HG02981 (cell line): ENCODE data around the gene CDC42EP3.

Experiments used
- ATAC-seq: cut with Tn5 transposase; IDR thresholded peaks from one replicate; pipeline ENCODE4 v1.9.1; 2021; ENCODE audit warnings: mild to moderate bottlenecking, moderate library complexity; ENCODE audit not compliant: unreplicated experiment

Gene CDC42EP3

DNA sequence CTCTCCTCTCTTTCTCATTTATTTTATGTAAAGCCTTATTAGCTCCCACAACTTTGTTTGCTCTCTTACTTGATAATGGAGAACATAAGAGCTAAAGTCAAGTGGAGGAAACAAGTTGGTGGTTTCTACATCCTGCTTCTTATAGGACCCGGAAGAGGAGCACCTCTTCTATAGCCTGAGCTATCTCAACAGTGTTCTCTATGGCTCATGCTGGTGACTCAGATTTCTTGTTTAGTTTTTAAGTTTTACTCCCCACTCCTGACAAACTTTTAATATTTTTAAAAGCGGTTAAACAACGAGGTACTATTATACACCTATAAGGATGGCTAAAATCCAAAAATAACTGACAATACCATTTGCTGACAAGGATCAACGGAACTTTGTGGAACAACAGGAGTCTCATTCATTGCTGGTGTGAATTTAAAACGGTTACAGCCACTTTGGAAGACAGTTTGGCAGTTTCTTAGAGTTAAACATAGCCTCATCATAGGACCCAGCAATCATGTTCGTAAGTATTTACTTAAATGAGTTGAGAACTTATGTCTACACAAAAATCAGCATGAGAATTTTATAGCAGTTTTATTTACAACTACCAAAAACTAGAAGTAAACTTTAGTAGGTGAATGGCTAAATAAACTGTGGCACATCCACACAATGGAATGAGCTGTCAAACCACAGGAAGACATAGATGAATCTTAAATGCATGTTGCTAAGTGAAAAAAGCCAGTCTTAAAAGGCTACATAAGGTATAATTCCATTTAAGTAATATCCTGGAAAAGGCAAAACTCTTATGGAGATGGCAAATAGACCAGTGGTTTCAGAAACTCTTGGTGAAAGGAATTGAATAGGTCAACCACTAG lies 12.7 kb upstream of the CDC42EP3 start:
- no peak for ATAC-seq

DNA sequence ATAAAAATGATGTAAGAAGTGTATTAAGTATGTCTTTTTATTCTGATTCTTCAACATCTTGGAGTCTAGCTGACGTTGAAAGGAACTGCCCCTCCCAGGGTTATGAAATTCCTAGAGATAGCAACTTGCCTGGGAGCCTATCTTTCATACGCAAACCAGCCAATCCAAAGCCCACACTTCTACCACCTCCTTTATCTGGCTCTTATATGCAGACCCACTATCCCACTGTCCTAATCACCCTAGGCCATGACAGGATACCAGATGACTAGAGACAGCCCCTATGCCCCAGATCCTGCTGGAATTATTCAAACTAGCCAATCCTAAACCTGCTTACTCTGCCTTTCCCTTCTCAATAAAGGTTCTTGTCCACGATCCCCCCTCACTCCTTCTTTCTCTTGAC lies 11.8 kb upstream of the CDC42EP3 start:
- no peak for ATAC-seq

- ATAC-seq: no peak
Measured at GRCh38 chr2:37682473-37682872, 11.0 kb upstream of the CDC42EP3 start.

- ATAC-seq: no peak
Measured at GRCh38 chr2:37681587-37681986, 10.1 kb upstream of the CDC42EP3 start.

DNA sequence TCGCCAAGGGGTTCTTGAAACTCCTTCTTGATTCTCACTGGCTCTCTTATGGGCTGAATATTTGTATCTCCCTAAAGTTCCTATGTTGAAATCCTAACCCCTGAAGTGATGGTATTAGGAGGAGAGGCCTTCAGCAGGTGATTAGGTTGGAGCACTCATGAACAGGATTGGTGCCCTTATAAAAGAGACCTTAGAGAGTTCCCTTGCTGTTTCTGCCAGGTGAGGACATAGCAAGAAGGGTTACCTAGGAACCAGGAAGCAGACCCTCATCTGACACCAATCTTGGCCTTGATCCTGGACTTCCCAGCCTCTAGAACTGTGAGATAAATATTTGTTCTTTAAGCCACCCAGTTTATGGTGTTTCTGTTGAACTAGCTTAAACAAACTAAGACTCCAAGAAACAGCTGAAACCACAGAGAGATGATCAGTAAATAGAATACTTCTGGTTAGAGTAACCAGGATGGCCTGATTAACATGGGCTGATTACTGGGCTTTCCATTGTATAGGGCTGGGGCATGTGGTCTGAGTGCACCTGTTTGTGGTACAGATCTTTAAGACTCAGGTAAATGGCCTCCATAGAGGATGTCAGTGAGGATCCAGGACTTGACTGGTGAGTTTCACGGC lies 7.7 kb upstream of the CDC42EP3 start:
- ATAC-seq: no peak

DNA sequence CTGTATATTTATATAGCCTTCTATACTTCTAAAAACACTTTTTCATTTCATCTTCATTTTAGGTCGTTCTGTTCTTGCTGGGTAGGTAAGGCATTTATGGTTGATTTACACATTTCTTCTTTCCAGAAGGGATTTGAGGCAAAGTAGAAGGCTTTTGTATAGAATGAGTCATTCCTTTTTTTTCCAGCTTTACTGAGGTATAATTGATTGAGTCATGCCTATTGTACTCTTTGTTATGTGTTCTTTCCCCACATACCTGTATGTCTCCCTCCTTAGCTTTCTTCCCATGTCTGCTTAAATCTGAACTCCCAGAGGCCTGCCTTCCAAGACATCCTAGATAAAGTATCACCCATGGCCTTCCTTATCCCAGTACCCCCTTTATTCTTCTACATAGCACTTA lies 4.8 kb upstream of the CDC42EP3 start:
- ATAC-seq: no peak

- ATAC-seq: no peak
Measured at GRCh38 chr2:37674946-37675345, 3.5 kb upstream of the CDC42EP3 start.

- no peak for ATAC-seq
Measured at GRCh38 chr2:37672870-37673184, 1.4 kb upstream of the CDC42EP3 start.

DNA sequence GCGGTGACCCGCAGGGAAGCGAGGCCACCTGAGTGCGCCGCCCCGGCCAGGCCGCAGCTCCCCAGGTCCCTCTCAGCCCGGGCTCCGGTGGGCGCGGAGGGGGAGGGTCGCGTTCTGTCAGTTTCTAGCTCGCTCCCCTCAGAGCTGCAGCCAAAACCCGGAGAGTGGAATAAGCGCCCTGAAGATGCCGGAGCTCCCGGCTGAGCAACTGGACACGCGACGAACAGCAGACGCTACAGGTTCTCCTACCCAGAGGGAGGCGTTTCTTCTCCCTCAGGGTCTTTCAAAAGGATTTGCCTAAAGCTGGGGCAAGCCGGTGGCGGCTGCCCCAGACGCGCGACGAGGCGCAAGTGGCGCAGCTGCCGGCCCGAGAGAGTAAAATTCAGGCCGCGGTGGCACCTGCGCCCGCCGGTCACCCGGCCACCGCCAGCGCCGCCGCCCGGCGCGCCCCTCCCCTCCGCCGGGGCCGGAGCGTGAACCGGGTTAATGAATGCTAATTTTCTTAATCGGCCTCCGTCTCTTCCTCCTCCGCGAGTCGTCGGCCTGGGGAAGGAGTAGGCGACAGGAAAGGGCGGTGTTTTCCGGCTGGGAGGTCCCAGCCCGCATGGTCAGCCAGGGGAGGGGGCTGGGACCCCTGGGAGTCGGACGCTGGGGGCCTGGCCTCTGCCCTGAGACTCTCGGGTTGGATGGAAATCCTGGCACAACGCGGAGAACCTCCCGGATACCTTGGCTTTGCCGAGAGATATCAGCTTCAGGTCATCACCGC lies 845 bp upstream of the CDC42EP3 start:
- ATAC-seq: peak; percentile 51

- peak; percentile 11 for ATAC-seq
Measured at GRCh38 chr2:37671816-37672103, 318 bp upstream of the CDC42EP3 start.

- no peak for ATAC-seq
Measured at GRCh38 chr2:37670378-37671008, 949 bp downstream of the CDC42EP3 start.

- ATAC-seq: no peak
Measured at GRCh38 chr2:37669446-37669845, 2.0 kb downstream of the CDC42EP3 start.

DNA sequence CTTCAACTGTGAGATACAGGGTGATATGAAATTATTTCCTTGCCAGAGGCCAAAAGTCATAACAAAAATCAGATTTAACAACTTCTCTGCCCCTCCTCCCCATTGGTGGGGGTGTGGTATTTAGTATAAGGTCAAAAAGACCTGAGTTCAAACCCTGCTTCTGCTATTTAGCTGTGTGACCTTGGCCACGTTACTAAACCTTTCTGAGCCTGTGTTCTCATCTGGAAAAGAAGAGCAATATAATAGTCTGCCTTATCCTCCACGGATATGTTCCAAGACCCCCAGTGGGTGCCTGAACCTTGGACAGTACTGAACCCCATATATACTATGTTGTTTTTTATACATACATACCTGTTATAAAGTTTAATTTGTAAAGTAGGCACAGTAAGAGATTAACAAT lies 3.7 kb downstream of the CDC42EP3 start:
- no peak for ATAC-seq

DNA sequence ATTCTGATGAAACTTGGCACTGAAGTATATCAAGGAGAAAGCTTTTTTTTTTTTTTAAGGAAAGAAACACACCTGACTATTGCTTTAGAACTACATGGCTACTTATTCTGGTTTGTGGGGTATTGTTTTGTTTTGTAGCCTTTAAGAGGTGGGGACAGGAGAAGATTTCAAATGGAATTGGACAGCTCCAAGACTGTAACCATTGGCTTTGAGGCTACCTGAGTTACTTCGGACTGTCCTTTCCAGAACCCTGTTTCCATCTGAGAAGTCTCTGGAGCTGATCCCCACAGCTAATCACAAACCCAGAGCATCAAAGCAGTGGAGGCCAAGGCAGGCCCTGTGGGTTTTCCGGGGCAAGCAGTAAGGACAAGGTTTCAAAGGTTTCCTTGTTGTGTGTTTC lies 4.7 kb downstream of the CDC42EP3 start:
- no peak for ATAC-seq

- ATAC-seq: no peak
Measured at GRCh38 chr2:37665604-37666362, 5.7 kb downstream of the CDC42EP3 start.

DNA sequence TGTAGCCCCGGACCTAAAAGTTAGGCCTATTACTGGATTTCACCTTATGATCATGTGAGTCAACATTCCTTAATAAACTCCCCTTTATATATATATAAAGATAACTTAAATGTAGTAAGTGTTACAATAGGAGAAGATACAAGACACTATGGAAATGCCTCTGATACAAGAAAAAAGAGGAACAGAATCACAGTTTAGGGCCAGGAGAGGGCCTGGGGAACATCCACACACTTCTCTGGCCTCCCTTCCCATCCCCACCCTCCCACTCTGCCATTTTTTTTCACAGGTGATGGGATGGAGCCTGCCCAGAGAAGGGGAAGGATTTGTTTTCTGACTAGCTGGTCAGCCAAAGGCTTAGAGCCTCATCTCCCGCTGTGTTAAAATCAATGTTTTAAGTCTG lies 6.4 kb downstream of the CDC42EP3 start:
- ATAC-seq: no peak

GRCh38 chr2:37664231-37664643 lies 7.2 kb downstream of the CDC42EP3 start:
- ATAC-seq: no peak

DNA sequence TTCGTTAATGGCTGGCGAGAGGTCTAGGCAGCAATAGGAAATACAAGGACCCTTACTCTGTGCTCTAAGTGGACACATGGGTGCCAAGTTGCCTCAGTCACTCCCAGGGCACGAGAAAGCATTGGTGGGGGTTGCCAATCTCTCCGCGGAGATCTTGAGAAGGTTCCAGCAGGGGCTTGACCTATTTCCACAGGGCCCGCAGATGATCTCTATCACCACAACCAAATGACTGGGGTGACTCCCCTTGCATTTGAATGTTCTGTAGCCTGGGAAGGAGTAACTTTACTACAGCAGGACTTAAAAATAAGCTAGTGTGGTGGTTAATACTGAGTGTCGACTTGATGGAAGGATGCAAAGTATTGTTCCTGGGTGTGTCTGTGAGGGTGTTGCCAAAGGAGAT lies 8.1 kb downstream of the CDC42EP3 start:
- no peak for ATAC-seq

GRCh38 chr2:37659723-37660122 lies 11.7 kb downstream of the CDC42EP3 start:
- ATAC-seq: no peak

DNA sequence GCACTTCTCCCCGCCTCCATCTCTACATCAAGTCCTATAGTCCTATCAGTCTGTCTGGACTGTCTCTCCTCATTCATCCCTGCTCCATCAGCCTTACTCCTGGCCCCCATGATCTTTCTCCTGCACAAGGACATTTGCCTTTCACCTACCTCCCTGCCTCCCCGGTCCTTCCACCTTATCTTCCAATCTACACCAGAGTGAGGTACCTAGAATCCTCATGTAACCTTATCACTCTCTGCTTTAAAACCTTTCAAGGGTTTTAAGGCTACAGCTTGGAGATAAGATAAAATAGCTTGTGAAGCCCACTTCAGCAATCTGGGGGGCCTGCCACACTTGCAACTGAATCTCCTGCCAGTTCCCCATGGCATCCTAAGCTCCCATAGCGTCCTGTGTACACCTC lies 12.8 kb downstream of the CDC42EP3 start:
- no peak for ATAC-seq

GRCh38 chr2:37657471-37657870 lies 14.0 kb downstream of the CDC42EP3 start:
- no peak for ATAC-seq
